Stomach (tissue), 9 donors: Measurements from ENCODE around the gene ZNF440. TPM values are rescaled to one million over a fixed set of nuclear protein-coding genes. Genes with fewer than 3 reads are reported as not detected.
"Not testable (repeated sequence)": the region's sequence is repeated elsewhere in the genome, so short reads cannot be mapped to it uniquely, and the experiment has no call there.

Source experiments
- DNase-seq, 2 donors: peaks; one replicate each; pipeline versions ENCODE4 v3.0.0 to v3.0.0-alpha.2; 2013 to 2019
- H3K27ac ChIP-seq, 5 donors: fragments of 200-600 bp in 4 of 5; sonication (generic) in 4 of 5; one replicate each; pipeline ENCODE4 v1.5.1; 2013 to 2019; ENCODE audit warnings: mild to moderate bottlenecking in 1 of 5, moderate library complexity in 1 of 5
- H3K27me3 ChIP-seq, 3 donors: fragments of 200-600 bp; sonication (generic); one replicate each; pipeline ENCODE4 v1.5.1; 2017 to 2019; ENCODE audit warnings: mixed run types in 1 of 3
- H3K36me3 ChIP-seq, 4 donors: fragments of 200-600 bp; sonication (generic); 1 replicate in 3 of 4; 2 replicates in 1 of 4; pipeline ENCODE4 v1.5.1; 2016 to 2019
- H3K4me1 ChIP-seq, 4 donors: fragments of 200-600 bp; sonication (generic); one replicate each; pipeline ENCODE4 v1.5.1; 2016 to 2019
- H3K4me3 ChIP-seq, 4 donors: fragments of 200-600 bp; sonication (generic) in 3 of 4; one replicate each; pipeline ENCODE4 v1.5.1; 2016 to 2019; ENCODE audit warnings: mild to moderate bottlenecking in 1 of 4
- H3K9me3 ChIP-seq, 4 donors: fragments of 200-600 bp; sonication (generic); one replicate each; pipeline ENCODE4 v1.5.1; 2016 to 2019
- EP300 ChIP-seq: sonication (generic); formaldehyde crosslinking; IDR thresholded peaks from one replicate; pipeline ENCODE4 v1.6.1; 2017; ENCODE audit warnings: antibody characterized with exemption
- POLR2A ChIP-seq, 4 donors: fragments of 450-650 bp; IDR thresholded peaks; one replicate each; pipeline ENCODE4 v1.6.1; 2016; ENCODE audit warnings: antibody characterized with exemption in 4 of 4, control low read depth in 2 of 4, mild to moderate bottlenecking in 1 of 4, moderate library complexity in 1 of 4
- POLR2AphosphoS5 ChIP-seq, 3 donors: sonication (generic); formaldehyde crosslinking; IDR thresholded peaks; one replicate each; pipeline ENCODE4 v1.6.1; 2016; ENCODE audit warnings: antibody characterized with exemption in 3 of 3
- WGBS, 5 donors: extraction: QIAGEN DNeasy Blood & Tissue Kit in 3 of 5; methylation state at CpG; one replicate each; pipeline versions ENCODE4 v1.1.5 to v1.1.7; 2013 to 2018; 5-methylcytosine and 5-hydroxymethylcytosine counted together
- intact Hi-C: fragments of 100-400 bp; cut with DNase I; formaldehyde crosslinking; loops from one replicate; pipeline ENCODE4 v1.15.1; 2023; ENCODE audit warnings: low total_unique reads
- polyA plus RNA-seq, 3 donors: library from polyadenylated mRNA; stranded (reverse); fragments of 200-250 nt; gene quantifications; one replicate each; pipeline ENCODE4 v1.2.3, GENCODE V29; 2013
- total RNA-seq, 5 donors: library from RNA; depleted of rRNA; stranded (reverse); fragments of >200 nt; gene quantifications; one replicate each; pipeline versions ENCODE4 v1.1.0 to v1.2.3, GENCODE V29; 2014 to 2016
- TF ChIP-seq, protein P1 (sequence below), 7 experiments: fragments of 450-650 bp in 4 of 7; fragments of 200-600 bp in 3 of 7; sonication (generic) in 3 of 7; IDR thresholded peaks; one replicate each; pipeline ENCODE4 v1.5.1; 2016 to 2019; ENCODE audit warnings: antibody characterized with exemption in 7 of 7, control low read depth in 2 of 7, mild to moderate bottlenecking in 1 of 7
- donor health status: healthy with polysubstance abuse.
- donor health status: Bipolar disorder and iron deficiency.
- donor health status: healthy.

Gene ZNF440
- total and polyA plus RNA-seq, 8 donors: 3.7 to 106 (median 13.8) TPM

- WGBS, 5 donors: 1 to 4% (median 2%) methylated on average over 15 to 59 of the region's 59 CpGs
- peak in 2 of 3 donors; percentile 59 to 79 for TF ChIP-seq POLR2AphosphoS5 (IDR thresholded peaks at IDR 0.05)
- TF ChIP-seq, protein P1, sequence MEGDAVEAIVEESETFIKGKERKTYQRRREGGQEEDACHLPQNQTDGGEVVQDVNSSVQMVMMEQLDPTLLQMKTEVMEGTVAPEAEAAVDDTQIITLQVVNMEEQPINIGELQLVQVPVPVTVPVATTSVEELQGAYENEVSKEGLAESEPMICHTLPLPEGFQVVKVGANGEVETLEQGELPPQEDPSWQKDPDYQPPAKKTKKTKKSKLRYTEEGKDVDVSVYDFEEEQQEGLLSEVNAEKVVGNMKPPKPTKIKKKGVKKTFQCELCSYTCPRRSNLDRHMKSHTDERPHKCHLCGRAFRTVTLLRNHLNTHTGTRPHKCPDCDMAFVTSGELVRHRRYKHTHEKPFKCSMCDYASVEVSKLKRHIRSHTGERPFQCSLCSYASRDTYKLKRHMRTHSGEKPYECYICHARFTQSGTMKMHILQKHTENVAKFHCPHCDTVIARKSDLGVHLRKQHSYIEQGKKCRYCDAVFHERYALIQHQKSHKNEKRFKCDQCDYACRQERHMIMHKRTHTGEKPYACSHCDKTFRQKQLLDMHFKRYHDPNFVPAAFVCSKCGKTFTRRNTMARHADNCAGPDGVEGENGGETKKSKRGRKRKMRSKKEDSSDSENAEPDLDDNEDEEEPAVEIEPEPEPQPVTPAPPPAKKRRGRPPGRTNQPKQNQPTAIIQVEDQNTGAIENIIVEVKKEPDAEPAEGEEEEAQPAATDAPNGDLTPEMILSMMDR (IDR thresholded peaks at IDR 0.05): no peak
- TF ChIP-seq POLR2A (IDR thresholded peaks at IDR 0.05): no peak
- peaks cover 0 to 9% (median 2%) of the 10 kb centered on the region in 4 donors for H3K36me3 ChIP-seq
- H3K9me3 ChIP-seq: no peaks in the 10 kb centered on the region
- H3K27me3 ChIP-seq: no peaks in the 10 kb centered on the region
- peak; percentile 91 to 96 for DNase-seq
- peaks cover 12 to 23% (median 14%) of the 10 kb centered on the region in 4 donors for H3K4me1 ChIP-seq
- peak within 1 kb of the TSS; percentile 59 to 72 (median 68) for H3K4me3 ChIP-seq
- peak within 1 kb of the TSS; percentile 29 to 81 (median 73) for H3K27ac ChIP-seq
- intact Hi-C loops: no loop called here
Observed at GRCh38 chr19:11848594-11849469, 34.8 kb downstream of the ZNF440 start, which contains the start of gene ZNF439. ZNF439 (plus strand) TSS chr19:11848726; CDS start chr19:11848868, 142 bp downstream.

DNA sequence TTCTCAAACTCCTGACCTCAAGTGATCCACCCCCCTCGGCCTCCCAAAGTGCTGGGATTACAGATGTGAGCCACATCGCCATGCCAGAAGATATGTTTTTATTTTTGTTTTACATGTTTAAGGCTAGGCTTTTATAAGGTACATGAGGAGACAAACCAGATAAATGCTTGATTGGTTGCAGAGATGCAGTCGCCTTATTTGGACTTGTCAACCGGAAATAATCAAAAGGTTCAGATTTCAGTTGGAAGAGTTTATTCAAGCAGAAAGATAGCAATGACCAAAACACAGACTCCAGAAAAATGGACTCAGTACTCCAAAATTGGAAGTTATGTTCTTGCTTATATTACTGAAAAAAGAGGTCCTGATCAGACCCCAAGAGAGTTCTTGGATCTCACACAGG lies 36.2 kb downstream of the ZNF440 start:
- H3K27ac ChIP-seq, H3K27me3 ChIP-seq, H3K4me3 ChIP-seq, intact Hi-C loops, DNase-seq, H3K9me3 ChIP-seq: not testable (repeated sequence)
- WGBS, 5 donors: 83 to 97% (median 95%) methylated on average over 4 of the region's 4 CpGs
- peaks cover 0 to 16% (median 4%) of the 10 kb centered on the region in 4 donors for H3K36me3 ChIP-seq
- H3K4me1 ChIP-seq: peaks cover 12 to 23% (median 14%) of the 10 kb centered on the region in 4 donors

DNA sequence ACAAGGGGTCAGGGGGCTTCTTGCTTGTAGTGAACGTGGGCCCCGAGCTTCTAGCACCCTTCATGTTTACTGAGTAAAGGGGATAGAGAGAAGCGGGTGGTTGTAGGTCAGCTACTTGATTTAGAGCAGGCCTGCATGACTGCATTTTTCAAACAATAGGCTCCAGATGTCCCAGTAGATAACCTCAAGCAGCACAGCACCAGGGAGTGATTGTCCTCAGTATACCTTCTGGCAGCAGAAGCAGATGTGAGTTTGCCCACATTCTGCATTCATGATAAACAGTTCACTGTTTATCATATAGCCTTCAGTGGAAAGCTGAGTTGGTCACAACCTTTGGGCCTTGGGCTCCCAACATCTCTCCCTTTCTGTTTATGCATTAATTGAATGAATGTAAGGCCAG lies 39.3 kb downstream of the ZNF440 start:
- intact Hi-C loops: no loop called here
- DNase-seq: no peak
- 64 to 89% (median 77%) methylated on average over 3 of the region's 3 CpGs for whole genome bisulfite sequencing, 5 donors
- Histone ChIP-seq H3K9me3 (peaks cover 0 to 14% (median 7%) of the 10 kb centered on the region in 4 donors), H3K36me3 (peaks cover 0 to 23% (median 6%) of the 10 kb centered on the region in 4 donors), H3K27ac (no peak overlapping the region), H3K4me3 (no peak overlapping the region), H3K27me3 (no peaks in the 10 kb centered on the region), H3K4me1 (peaks cover 7 to 20% (median 10%) of the 10 kb centered on the region in 4 donors)
- no peak for TF ChIP-seq POLR2A (IDR thresholded peaks at IDR 0.05)
- no peak for TF ChIP-seq POLR2AphosphoS5 (IDR thresholded peaks at IDR 0.05)
- TF ChIP-seq, protein P1 (IDR thresholded peaks at IDR 0.05): no peak
- no peak for TF ChIP-seq EP300

GRCh38 chr19:11856596-11857250 lies 42.6 kb downstream of the ZNF440 start:
- WGBS, 5 donors: 61 to 80% (median 72%) methylated on average over 12 of the region's 12 CpGs
- TF ChIP-seq, protein P1 (IDR thresholded peaks at IDR 0.05): no peak
- TF ChIP-seq POLR2A (IDR thresholded peaks at IDR 0.05): no peak
- TF ChIP-seq POLR2AphosphoS5 (IDR thresholded peaks at IDR 0.05): no peak
- no peak for TF ChIP-seq EP300
- H3K36me3 ChIP-seq: peaks cover 0 to 31% (median 11%) of the 10 kb centered on the region in 4 donors
- intact Hi-C loops: no loop called here
- no peaks in the 10 kb centered on the region for H3K4me1 ChIP-seq
- peak in 1 of 2 donors; percentile 46 for DNase-seq
- no peak overlapping the region for H3K4me3 ChIP-seq
- H3K27ac ChIP-seq: no peak overlapping the region
- peaks cover 0 to 46% (median 25%) of the 10 kb centered on the region in 4 donors for H3K9me3 ChIP-seq
- no peaks in the 10 kb centered on the region for H3K27me3 ChIP-seq
